GM04503 (cell line): ENCODE measurements around the gene RAB3IL1.
"Not testable (repeated sequence)": the region's sequence is repeated elsewhere in the genome, so short reads cannot be mapped to it uniquely, and the experiment has no call there.

Experiments
- DNase-seq: peaks from one replicate; pipeline ENCODE4 v3.0.0-alpha.2; 2012; ENCODE audit warnings: low read depth

The RAB3IL1 gene

DNA sequence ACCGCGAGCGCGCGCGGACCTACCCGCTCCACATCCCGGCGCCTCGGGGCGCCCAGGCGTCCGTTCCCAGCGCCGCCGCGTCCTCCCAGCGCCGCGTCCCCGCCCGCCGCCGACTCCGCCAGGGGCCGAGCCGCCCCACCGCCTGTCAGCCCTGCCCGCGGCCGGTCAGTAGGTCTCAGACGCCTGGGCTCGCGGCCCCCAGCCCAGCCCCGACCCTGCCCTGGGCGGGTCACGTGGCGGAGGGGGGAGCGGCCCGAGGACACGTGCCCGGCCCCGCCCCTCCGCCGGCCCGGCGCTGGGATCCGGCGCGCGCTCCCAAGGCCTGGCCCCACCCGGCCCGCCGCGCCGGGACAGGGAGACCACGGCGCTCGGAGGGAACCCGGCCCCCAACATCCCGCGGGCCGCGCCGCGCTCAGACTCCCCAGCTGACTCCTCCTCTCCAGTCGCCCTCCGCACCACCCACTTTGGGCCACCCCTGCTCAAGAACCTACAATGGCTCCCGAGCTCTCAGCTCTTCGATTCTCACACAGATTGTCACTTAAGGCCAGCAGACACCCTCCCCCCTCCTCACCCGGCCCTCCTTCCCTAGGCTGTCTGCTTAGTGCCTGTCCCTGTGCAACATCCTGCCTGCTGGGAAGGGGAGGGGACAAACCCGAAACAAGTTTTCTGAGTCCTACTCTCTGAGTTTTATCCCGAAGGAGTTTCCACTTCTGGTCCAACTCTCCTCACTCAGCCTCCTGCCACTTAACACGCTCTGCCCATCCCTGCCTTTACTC, at the start of gene RAB3IL1:
RAB3IL1 (minus strand) TSS at position 233 of the 776 bp plus-strand sequence; CDS start at position 34, 199 bp downstream.
- no peak for DNase-seq

- DNase-seq: no peak
Measured at GRCh38 chr11:61966734-61967115, 49.4 kb upstream of the RAB3IL1 start.

- not testable (repeated sequence) for DNase-seq
Measured at GRCh38 chr11:61964666-61965271, 47.4 kb upstream of the RAB3IL1 start.

DNA sequence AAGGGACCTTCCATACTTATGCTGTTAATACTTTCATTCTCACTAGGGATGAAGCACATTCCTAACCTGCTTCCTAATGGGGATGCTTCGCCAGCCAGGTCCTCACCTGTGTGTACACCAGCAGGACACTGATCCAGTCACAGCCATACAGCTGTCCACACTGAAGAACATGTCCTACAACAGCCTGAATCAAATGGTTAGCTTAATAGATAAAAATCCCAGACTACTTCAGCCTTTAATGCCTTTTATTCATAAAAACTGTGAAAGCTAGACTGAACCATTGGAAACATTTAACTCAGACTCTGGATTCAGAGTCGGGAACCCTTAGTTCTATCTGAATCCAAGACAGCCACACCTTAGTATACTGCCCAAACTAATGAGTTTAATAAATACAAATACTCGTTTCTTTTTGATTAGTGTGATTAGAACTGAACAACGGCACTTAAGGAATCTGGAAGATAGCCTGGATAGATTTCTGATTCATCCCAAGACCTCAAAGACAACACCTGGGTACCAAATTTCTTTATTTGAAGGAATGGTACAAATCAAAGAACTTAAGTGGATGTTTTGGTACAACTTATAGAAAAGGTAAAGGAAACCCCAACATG, 46.8 kb upstream of the RAB3IL1 start:
- no peak for DNase-seq

DNA sequence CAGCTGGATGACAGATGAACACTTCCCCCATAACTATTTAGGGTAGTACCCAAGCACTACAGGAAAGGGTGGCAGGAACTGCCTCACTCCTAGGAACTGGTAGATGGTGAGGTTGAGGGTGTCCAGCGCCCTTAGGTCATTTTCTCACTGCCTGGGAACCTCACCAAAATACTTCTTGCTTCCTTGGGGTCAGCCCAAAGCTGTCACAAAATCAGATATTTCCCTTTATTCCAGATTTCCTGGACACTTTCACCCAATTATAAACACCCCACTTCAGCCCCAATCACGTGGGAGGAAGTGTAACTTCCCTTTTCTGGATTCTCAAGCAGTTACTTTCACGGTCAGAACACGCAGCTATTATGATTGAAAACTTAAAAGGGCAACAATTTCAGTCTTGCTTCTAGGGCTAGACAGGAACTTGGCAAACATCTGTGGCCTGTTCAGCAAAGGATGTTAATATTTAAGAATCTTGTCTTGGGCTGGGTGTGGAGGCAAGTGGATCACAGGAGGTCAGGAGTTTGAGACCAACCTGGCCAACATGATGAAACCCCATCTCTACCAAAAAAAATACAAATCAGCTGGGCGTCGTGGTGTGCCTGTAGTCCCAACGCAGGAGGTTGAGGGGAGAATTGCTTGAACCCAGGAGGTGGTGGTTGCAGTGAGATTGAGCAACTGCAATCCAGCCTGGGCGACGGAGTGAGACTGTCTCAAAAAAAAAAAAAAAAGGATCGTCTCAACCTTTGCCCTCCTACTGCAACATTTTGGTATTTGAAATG, 46.1 kb upstream of the RAB3IL1 start:
- DNase-seq: no peak

DNA sequence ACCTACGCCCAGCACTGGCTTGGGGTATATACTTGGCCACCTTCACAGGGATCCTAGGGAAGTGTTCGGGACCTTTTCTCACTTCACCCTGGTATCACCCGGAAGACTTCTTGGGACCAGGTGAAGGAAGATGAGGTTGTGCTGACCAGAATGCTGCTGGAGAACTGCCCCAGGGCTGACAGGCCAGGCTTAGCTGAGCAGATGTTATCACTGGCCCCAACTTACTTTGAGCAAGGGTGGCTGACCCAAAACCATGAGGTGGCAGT, 45.6 kb upstream of the RAB3IL1 start:
- DNase-seq: no peak

GRCh38 chr11:61962213-61963015, 45.0 kb upstream of the RAB3IL1 start:
- no peak for DNase-seq

- no peak for DNase-seq
Measured at GRCh38 chr11:61961570-61962212, 44.3 kb upstream of the RAB3IL1 start.

- no peak for DNase-seq
Measured at GRCh38 chr11:61960532-61960931, 43.2 kb upstream of the RAB3IL1 start.

DNA sequence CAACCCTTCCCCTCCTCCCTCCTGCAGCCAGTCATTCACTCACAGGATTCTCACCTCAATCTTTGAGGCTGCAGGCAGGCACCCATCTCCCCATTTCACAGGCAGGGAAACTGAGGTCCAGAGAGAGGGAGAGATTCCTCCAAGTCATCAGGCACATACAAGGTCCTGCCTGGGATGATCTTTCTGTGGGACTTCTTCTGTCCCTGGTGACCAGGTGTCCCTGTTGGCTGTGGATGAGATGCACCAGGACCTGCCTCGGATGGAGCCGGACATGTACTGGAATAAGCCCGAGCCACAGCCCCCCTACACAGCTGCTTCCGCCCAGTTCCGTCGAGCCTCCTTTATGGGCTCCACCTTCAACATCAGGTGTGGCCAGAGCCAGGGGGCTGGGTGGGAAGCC, 42.3 kb upstream of the RAB3IL1 start:
- DNase-seq: no peak

GRCh38 chr11:61959114-61959513, 41.7 kb upstream of the RAB3IL1 start:
- no peak for DNase-seq

GRCh38 chr11:61958590-61958989, 41.2 kb upstream of the RAB3IL1 start:
- no peak for DNase-seq

DNA sequence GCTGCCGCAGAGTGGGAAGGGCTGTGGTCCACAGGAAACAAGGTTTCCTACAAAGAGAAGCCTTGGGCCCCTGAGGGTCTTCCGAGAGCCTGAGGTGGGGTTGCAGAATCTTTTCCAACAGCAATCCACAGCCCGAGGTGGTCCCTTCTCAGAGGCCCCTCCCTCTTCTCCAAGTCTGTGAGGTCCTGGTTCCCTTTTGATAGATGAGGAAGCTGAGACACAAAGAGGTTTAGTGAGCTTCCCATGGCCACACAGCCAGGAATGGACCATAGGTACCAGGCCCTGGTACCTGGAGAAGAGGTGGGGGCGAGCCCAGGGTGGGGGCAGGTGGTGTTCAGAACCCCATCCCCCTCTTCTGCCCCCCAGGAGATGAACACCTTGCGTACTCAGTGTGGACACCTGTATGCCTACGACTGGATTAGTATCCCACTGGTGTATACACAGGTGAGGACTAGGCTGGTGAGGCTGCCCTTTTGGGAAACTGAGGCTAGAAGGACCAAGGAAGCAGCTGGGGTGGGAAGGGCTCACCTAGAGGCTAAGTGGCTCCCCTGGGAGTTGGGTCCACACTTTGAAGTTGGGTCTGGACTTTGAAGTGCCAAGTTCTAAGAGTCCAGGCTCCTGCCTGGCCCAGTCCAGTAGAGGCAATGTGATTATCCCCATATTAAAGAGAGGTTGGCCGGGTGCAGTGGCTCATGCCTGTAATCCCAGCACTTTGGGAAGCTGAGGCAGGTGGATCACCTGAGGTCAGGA, 39.8 kb upstream of the RAB3IL1 start:
- DNase-seq: no peak

- no peak for DNase-seq
Measured at GRCh38 chr11:61956191-61957020, 39.0 kb upstream of the RAB3IL1 start.

DNA sequence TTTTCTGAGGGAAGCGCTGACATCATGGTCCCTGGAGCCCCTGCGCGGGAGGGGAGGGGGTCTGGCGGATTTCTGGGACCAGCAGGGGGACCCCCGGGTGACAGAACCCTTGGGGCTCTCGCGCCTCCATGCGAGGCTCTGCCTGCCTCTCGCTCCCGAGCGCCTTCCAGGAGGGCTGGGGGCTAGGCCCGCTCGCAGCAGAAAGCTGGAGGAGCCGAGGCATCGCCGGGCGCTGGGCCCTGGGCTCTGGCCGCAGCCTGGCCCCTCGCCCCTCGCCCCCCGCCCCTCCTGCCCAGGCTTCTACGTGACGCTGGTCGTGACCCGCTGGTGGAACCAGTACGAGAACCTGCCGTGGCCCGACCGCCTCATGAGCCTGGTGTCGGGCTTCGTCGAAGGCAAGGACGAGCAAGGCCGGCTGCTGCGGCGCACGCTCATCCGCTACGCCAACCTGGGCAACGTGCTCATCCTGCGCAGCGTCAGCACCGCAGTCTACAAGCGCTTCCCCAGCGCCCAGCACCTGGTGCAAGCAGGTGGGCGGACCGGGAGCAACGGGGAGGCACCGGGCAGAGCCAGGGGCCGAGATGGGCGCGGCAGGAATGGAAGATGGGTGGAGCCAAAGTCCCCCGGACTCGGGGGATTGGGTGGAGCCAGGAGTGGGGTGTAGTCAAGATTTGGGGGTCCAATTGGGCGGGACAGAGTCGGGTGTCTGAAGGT, 38.2 kb upstream of the RAB3IL1 start:
- no peak for DNase-seq

- DNase-seq: no peak
Measured at GRCh38 chr11:61954851-61955421, 37.6 kb upstream of the RAB3IL1 start.

GRCh38 chr11:61954106-61954850, 36.9 kb upstream of the RAB3IL1 start:
- DNase-seq: no peak

DNA sequence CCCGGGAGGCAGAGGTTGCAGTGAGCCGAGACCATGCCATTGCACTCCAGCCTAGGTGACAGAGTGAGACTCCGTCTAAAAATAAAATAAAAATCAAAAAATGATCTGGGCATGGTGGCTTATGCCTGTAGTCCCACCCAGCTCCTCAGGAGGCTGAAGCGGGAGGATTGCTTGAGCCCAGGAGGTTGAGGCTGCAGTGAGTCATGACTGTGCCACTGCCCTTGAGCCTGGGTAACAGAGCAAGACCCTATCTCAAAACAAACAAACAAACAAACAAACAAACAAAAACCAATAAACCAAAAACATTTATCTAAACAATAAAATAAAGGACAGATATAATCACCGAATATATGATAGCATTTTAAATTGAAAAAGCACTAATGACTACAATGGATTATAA, 36.3 kb upstream of the RAB3IL1 start:
- DNase-seq: not testable (repeated sequence)
